Activated B cell treated with CpG ODN at 0.5 μM for 24 hours (primary cell): ENCODE results near the gene GFRA1. TPM values are rescaled to one million over a fixed set of nuclear protein-coding genes. Genes with fewer than 3 reads are reported as not detected.

Experiments used
- ATAC-seq: fragments of 200-7000 bp; cut with Tn5 transposase; one replicate; pipeline ENCODE4 v1.10.0; 2021; ENCODE audit warnings: low read depth, mild to moderate bottlenecking, moderate library complexity
- CTCF ChIA-PET: fragments of 350-600 bp; sonication (Branson Sonifier 250); formaldehyde crosslinking; loops from one replicate; lab custom pipeline; 2021; ENCODE audit warnings: antibody characterized with exemption; lab: Charles Lee
- POLR2A ChIA-PET: fragments of 350-600 bp; sonication (Branson Sonifier 250); formaldehyde crosslinking; loops from one replicate; lab custom pipeline; 2021; ENCODE audit warnings: antibody characterized with exemption; lab: Charles Lee
- DNase-seq: peaks from one replicate; pipeline ENCODE4 v3.0.0; 2022
- H3K27ac Mint-ChIP-seq: one replicate; pipeline ENCODE4 v1.8.0; 2020; ENCODE audit warnings: mixed read lengths
- H3K27me3 Mint-ChIP-seq: one replicate; pipeline ENCODE4 v1.8.0; 2021; ENCODE audit warnings: mixed read lengths
- H3K36me3 Mint-ChIP-seq: one replicate; pipeline ENCODE4 v1.8.0; 2021; ENCODE audit warnings: low read depth, mixed read lengths
- H3K4me1 Mint-ChIP-seq: one replicate; pipeline ENCODE4 v1.8.0; 2021; ENCODE audit warnings: mixed read lengths
- H3K4me3 Mint-ChIP-seq: one replicate; pipeline ENCODE4 v1.8.0; 2020; ENCODE audit warnings: mild to moderate bottlenecking, mixed read lengths
- H3K9me3 Mint-ChIP-seq: one replicate; pipeline ENCODE4 v1.8.0; 2020; ENCODE audit warnings: mixed read lengths
- CTCF ChIP-seq: fragments of 200-600 bp; IDR thresholded peaks from one replicate; pipeline ENCODE4 v1.8.0; 2022; ENCODE audit warnings: antibody characterized with exemption, mild to moderate bottlenecking
- intact Hi-C: fragments of 100-400 bp; cut with micrococcal nuclease; formaldehyde crosslinking; loops from one replicate; pipeline ENCODE4 v1.15.1; 2024
- total RNA-seq: library from RNA; stranded (reverse); gene quantifications from 2 replicates; pipeline ENCODE4 v1.2.3, GENCODE V29; 2022

The GFRA1 gene
- total RNA-seq, 1 donor from 2014 or later = not detected

GRCh38 chr10:116108095-116108494 lies 164.9 kb downstream of the GFRA1 start:
- CTCF ChIA-PET = no interaction called here
- ATAC-seq = no peak
- intact Hi-C loops = no loop called here
- POLR2A ChIA-PET = no interaction called here
- no peak overlapping the region for H3K4me3 Mint-ChIP-seq
- H3K27me3 Mint-ChIP-seq = no peaks in the 10 kb centered on the region
- no peak for DNase-seq
- H3K9me3 Mint-ChIP-seq = no peaks in the 10 kb centered on the region
- H3K27ac Mint-ChIP-seq = no peak overlapping the region
- H3K4me1 Mint-ChIP-seq = no peaks in the 10 kb centered on the region
- no peaks in the 10 kb centered on the region for H3K36me3 Mint-ChIP-seq
- no peak for TF ChIP-seq CTCF

GRCh38 chr10:116106611-116107010 lies 166.4 kb downstream of the GFRA1 start:
- H3K4me3 Mint-ChIP-seq = no peak overlapping the region

GRCh38 chr10:116105264-116105663 lies 167.7 kb downstream of the GFRA1 start:
- intact Hi-C loops = no loop called here
- no peaks in the 10 kb centered on the region for H3K27me3 Mint-ChIP-seq
- ChIA-PET POLR2A (no interaction called here), CTCF (no interaction called here)
- H3K27ac Mint-ChIP-seq = no peak overlapping the region
- ATAC-seq = no peak
- H3K36me3 Mint-ChIP-seq = no peaks in the 10 kb centered on the region
- no peak overlapping the region for H3K4me3 Mint-ChIP-seq
- DNase-seq = no peak
- TF ChIP-seq CTCF = no peak
- peaks cover 4% of the 10 kb centered on the region for H3K9me3 Mint-ChIP-seq
- no peaks in the 10 kb centered on the region for H3K4me1 Mint-ChIP-seq

More at GRCh38 chr10:116106611-116107010, 166.4 kb downstream of the GFRA1 start:
- CTCF ChIA-PET = no interaction called here
- ATAC-seq = no peak
- Mint-ChIP-seq H3K4me1 (no peaks in the 10 kb centered on the region), H3K27ac (no peak overlapping the region), H3K36me3 (no peaks in the 10 kb centered on the region), H3K27me3 (no peaks in the 10 kb centered on the region), H3K9me3 (peaks cover 4% of the 10 kb centered on the region)
- TF ChIP-seq CTCF = no peak
- intact Hi-C loops = no loop called here
- DNase-seq = no peak
- POLR2A ChIA-PET = no interaction called here

GRCh38 chr10:116104210-116104932 lies 168.6 kb downstream of the GFRA1 start:
- H3K4me1 Mint-ChIP-seq = no peaks in the 10 kb centered on the region
- H3K36me3 Mint-ChIP-seq = no peaks in the 10 kb centered on the region
- no peak overlapping the region for H3K27ac Mint-ChIP-seq
- intact Hi-C loops = no loop called here
- no peak for ATAC-seq
- no peak overlapping the region for H3K4me3 Mint-ChIP-seq
- H3K27me3 Mint-ChIP-seq = no peaks in the 10 kb centered on the region
- H3K9me3 Mint-ChIP-seq = peaks cover 4% of the 10 kb centered on the region
- POLR2A ChIA-PET = no interaction called here
- CTCF ChIA-PET = no interaction called here
- no peak for DNase-seq
- TF ChIP-seq CTCF = no peak

- DNase-seq = no peak
- no peak for ATAC-seq
- no peaks in the 10 kb centered on the region for H3K4me1 Mint-ChIP-seq
- POLR2A ChIA-PET = no interaction called here
- no peaks in the 10 kb centered on the region for H3K27me3 Mint-ChIP-seq
- H3K36me3 Mint-ChIP-seq = no peaks in the 10 kb centered on the region
- H3K9me3 Mint-ChIP-seq = peaks cover 4% of the 10 kb centered on the region
- H3K27ac Mint-ChIP-seq = no peak overlapping the region
- no peak for TF ChIP-seq CTCF
- no peak overlapping the region for H3K4me3 Mint-ChIP-seq
- intact Hi-C loops = no loop called here
- CTCF ChIA-PET = no interaction called here
Observed at GRCh38 chr10:116103668-116104067, 169.3 kb downstream of the GFRA1 start.
